ENCODE data around the gene CABLES1. TPM values are rescaled to one million over a fixed set of nuclear protein-coding genes. Genes with fewer than 3 reads are reported as not detected.

The CABLES1 gene
- total RNA-seq, 2 experiments from 2014 or later = not detected

DNA sequence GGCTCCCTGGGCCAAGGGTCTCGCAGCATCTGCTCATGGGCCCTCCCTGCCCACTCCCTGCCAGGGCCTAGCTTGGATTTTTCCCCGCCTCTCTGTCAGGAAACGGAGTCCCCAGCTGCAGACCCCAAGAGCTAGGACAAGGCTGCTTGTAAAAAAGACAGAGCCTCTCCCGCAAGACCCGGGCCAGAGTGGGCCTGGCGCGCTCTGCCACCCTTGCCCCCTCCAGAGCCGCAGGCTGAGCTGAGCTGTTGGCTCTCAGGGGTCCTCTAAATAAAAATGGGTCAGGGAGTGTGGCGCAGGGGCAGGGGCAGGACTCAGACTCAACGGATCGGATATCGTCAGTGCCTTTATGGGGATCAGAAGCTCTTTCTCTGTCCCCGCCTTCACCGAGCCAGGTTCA lies 112.6 kb downstream of the CABLES1 start:
- no peak overlapping the region for H3K4me3 Mint-ChIP-seq
- Histone ChIP-seq H3K27me3 (ENCODE audit: control insufficient read depth in 1 of 2, insufficient read depth in 2 of 2, low read length in 2 of 2) (no peaks in the 10 kb centered on the region), H3K27ac (ENCODE audit: low read depth in 1 of 2, low read length in 2 of 2) (no peak overlapping the region), H3K4me1 (ENCODE audit: insufficient read depth, low read length) (peaks cover 2% of the 10 kb centered on the region), H3K9me3 (ENCODE audit: control insufficient read depth in 1 of 2, insufficient read depth in 1 of 2, low read length in 2 of 2) (no peaks in the 10 kb centered on the region), H3K36me3 (ENCODE audit: insufficient read depth, low read length) (no peaks in the 10 kb centered on the region), H3K4me3 (ENCODE audit: low read length) (no peak overlapping the region)
- H3K27ac Mint-ChIP-seq = no peak overlapping the region
- DNase-seq (no peak), ATAC-seq (ENCODE audit: poor library complexity) (no peak)
- no peaks in the 10 kb centered on the region for H3K27me3 Mint-ChIP-seq
- POLR2A ChIA-PET = no interaction called here
- CTCF ChIA-PET = no interaction called here
- no peaks in the 10 kb centered on the region for H3K36me3 Mint-ChIP-seq (ENCODE audit: low read depth)
- H3K4me1 Mint-ChIP-seq (ENCODE audit: low read depth) = no peaks in the 10 kb centered on the region
- TF ChIP-seq, protein P1, sequence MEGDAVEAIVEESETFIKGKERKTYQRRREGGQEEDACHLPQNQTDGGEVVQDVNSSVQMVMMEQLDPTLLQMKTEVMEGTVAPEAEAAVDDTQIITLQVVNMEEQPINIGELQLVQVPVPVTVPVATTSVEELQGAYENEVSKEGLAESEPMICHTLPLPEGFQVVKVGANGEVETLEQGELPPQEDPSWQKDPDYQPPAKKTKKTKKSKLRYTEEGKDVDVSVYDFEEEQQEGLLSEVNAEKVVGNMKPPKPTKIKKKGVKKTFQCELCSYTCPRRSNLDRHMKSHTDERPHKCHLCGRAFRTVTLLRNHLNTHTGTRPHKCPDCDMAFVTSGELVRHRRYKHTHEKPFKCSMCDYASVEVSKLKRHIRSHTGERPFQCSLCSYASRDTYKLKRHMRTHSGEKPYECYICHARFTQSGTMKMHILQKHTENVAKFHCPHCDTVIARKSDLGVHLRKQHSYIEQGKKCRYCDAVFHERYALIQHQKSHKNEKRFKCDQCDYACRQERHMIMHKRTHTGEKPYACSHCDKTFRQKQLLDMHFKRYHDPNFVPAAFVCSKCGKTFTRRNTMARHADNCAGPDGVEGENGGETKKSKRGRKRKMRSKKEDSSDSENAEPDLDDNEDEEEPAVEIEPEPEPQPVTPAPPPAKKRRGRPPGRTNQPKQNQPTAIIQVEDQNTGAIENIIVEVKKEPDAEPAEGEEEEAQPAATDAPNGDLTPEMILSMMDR (IDR thresholded peaks at IDR 0.05) = no peak
- intact Hi-C loops (cut with DNase I, micrococcal nuclease) = no loop called here
- no peaks in the 10 kb centered on the region for H3K9me3 Mint-ChIP-seq

DNA sequence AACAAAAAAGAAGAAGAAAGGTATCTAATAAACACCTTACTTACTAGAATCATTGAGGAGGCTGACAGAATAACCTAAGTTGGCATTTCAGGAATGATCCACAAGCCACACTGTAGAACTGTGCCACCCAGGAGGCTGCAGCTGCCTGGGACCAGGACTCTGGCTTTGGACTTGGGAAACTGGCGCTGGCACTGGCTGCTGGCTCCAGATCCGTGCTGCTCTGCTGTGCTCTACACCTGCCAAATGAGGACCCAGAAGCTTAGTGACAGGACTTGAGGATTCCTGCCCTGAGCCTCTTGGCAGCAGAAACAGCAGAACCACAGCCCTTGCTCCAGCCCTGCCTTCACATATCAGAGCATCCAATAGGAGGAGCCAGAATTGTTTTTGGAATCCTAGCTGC lies 113.5 kb downstream of the CABLES1 start:
- Histone ChIP-seq H3K27ac (ENCODE audit: low read depth in 1 of 2, low read length in 2 of 2) (no peak overlapping the region), H3K36me3 (ENCODE audit: insufficient read depth, low read length) (no peaks in the 10 kb centered on the region), H3K9me3 (ENCODE audit: control insufficient read depth in 1 of 2, insufficient read depth in 1 of 2, low read length in 2 of 2) (no peaks in the 10 kb centered on the region), H3K4me3 (ENCODE audit: low read length) (no peak overlapping the region), H3K4me1 (ENCODE audit: insufficient read depth, low read length) (peaks cover 2% of the 10 kb centered on the region), H3K27me3 (ENCODE audit: control insufficient read depth in 1 of 2, insufficient read depth in 2 of 2, low read length in 2 of 2) (no peaks in the 10 kb centered on the region)
- DNase-seq (no peak), ATAC-seq (ENCODE audit: poor library complexity) (no peak)
- H3K4me3 Mint-ChIP-seq = no peak overlapping the region
- H3K27me3 Mint-ChIP-seq = no peaks in the 10 kb centered on the region
- TF ChIP-seq, protein P1 (IDR thresholded peaks at IDR 0.05) = no peak
- no peak overlapping the region for H3K27ac Mint-ChIP-seq
- no peaks in the 10 kb centered on the region for H3K4me1 Mint-ChIP-seq (ENCODE audit: low read depth)
- no peaks in the 10 kb centered on the region for H3K36me3 Mint-ChIP-seq (ENCODE audit: low read depth)
- intact Hi-C loops (cut with DNase I, micrococcal nuclease) = no loop called here
- CTCF ChIA-PET = no interaction called here
- H3K9me3 Mint-ChIP-seq = no peaks in the 10 kb centered on the region
- POLR2A ChIA-PET = no interaction called here

DNA sequence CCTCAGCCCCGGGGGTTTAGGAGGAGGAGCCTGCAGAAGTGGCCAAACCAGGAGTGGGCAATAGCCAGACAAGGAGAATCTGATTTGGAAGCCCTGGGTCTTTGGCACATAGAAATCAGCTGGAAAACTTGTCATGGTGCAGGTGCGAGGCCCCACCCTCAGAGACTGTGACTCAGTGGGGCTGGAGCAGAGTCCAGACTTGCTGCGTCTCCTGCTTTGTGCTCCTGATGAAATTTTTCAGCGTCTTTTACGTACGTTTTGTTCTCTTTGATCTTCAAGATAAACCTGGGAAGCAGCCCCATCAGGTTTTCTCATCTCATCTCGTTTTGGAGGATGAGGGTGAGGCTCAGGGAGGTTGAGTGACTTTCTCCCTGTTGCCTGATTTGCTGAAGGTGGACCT lies 114.1 kb downstream of the CABLES1 start:
- H3K36me3 Mint-ChIP-seq (ENCODE audit: low read depth) = no peaks in the 10 kb centered on the region
- ATAC-seq (ENCODE audit: poor library complexity) = no peak
- no peak for DNase-seq
- H3K9me3 ChIP-seq (ENCODE audit: control insufficient read depth in 1 of 2, insufficient read depth in 1 of 2, low read length in 2 of 2) = no peaks in the 10 kb centered on the region
- H3K4me3 Mint-ChIP-seq = no peak overlapping the region
- no peaks in the 10 kb centered on the region for H3K36me3 ChIP-seq (ENCODE audit: insufficient read depth, low read length)
- H3K27me3 Mint-ChIP-seq = no peaks in the 10 kb centered on the region
- POLR2A ChIA-PET = no interaction called here
- H3K27me3 ChIP-seq (ENCODE audit: control insufficient read depth in 1 of 2, insufficient read depth in 2 of 2, low read length in 2 of 2) = no peaks in the 10 kb centered on the region
- H3K4me3 ChIP-seq (ENCODE audit: low read length) = no peak overlapping the region
- TF ChIP-seq, protein P1 (IDR thresholded peaks at IDR 0.05) = no peak
- intact Hi-C loops (cut with DNase I, micrococcal nuclease) = no loop called here
- no peaks in the 10 kb centered on the region for H3K9me3 Mint-ChIP-seq
- H3K4me1 Mint-ChIP-seq (ENCODE audit: low read depth) = no peaks in the 10 kb centered on the region
- CTCF ChIA-PET = no interaction called here
- no peak overlapping the region for H3K27ac ChIP-seq (ENCODE audit: low read depth in 1 of 2, low read length in 2 of 2)
- peaks cover 2% of the 10 kb centered on the region for H3K4me1 ChIP-seq (ENCODE audit: insufficient read depth, low read length)
- H3K27ac Mint-ChIP-seq = no peak overlapping the region
